Activated T-cell treated with anti-CD3 and anti-CD28 coated beads, Interleukin-2, amount 50 U/mL, for 4 hours (primary cell): Measurements from ENCODE around the gene GPX1. TPM values are rescaled to one million over a fixed set of nuclear protein-coding genes. Genes with fewer than 3 reads are reported as not detected.
"Not testable (repeated sequence)": the region's sequence is repeated elsewhere in the genome, so short reads cannot be mapped to it uniquely, and the experiment has no call there.

Experiments used
- ATAC-seq, 2 donors: fragments of 200-7000 bp; cut with Tn5 transposase; one replicate each; pipeline ENCODE4 v1.10.0; 2021
- DNase-seq: peaks from one replicate; pipeline ENCODE4 v3.0.0-alpha.2; 2020
- H3K27me3 Mint-ChIP-seq: one replicate; pipeline ENCODE4 v1.8.0; 2021; ENCODE audit warnings: low read depth, mixed read lengths
- H3K36me3 Mint-ChIP-seq: one replicate; pipeline ENCODE4 v1.8.0; 2022; ENCODE audit warnings: mixed read lengths; ENCODE audit not compliant: insufficient read depth
- H3K4me1 Mint-ChIP-seq: one replicate; pipeline ENCODE4 v1.8.0; 2021; ENCODE audit warnings: low read depth, mixed read lengths
- H3K4me3 Mint-ChIP-seq: one replicate; pipeline ENCODE4 v1.8.0; 2021; ENCODE audit warnings: mild to moderate bottlenecking, moderate library complexity, mixed read lengths
- H3K9me3 Mint-ChIP-seq: one replicate; pipeline ENCODE4 v1.8.0; 2021; ENCODE audit warnings: mixed read lengths
- total RNA-seq, 3 donors: library from RNA; stranded (reverse); gene quantifications; one replicate each; pipeline ENCODE4 v1.2.1, GENCODE V29; 2021

The GPX1 gene
- total RNA-seq, 3 donors from 2014 or later, result 109 to 152 (median 132) TPM

DNA sequence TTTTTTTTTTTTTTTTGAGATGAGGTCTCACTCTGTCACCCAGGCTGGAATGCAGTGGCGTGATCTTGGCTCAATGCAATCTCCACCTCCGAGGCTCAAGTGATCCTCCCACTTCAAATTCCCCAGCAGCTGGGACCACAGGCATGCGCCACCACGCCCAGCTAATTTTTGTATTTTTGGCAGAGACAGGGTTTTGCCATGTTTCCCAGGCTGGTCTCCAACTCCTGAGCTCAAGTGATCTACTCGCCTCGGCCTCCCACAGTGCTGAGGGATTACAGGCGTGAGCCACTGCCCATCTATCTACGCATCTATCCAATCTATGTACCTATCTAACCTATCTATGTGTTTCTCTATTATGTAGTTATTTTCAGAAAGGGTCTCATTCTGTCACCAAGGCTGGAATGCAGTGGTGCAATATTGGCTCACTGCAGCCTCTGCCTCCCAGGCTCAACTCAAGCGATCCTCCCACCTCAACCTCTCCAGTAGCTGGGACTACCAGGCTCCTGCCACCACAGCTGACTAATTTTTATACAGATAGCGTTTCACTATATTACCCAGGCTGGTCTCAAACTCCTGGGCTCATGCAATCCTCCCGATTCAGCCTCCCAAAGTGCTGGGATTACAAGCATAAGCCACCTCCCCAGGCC lies 20.2 kb upstream of the GPX1 start:
- peaks cover 42% of the 10 kb centered on the region for H3K4me1 Mint-ChIP-seq
- DNase-seq, result no peak
- ATAC-seq, result no peak
- no peak overlapping the region for H3K4me3 Mint-ChIP-seq
- H3K36me3 Mint-ChIP-seq, result peaks cover 12% of the 10 kb centered on the region
- H3K27me3 Mint-ChIP-seq, result no peaks in the 10 kb centered on the region
- no peaks in the 10 kb centered on the region for H3K9me3 Mint-ChIP-seq

DNA sequence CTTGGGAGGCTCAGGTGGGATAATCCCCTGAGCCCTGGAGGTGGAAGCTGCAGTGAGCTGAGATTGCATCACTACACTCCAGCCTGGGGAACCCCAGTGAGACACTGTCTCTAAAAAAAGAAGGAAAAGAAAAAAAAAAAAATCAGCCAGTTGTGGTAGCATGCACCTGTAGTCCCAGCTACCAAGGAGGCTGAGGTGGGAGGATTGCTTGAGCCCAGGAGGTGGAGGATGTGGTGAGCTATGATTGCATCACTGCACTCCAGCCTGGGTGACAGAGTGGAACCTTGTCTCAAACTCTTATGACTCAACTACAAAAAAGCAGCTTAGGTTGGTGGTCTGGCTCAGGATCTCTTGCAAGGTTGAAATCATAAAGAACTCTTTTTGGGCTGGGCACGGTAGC lies 19.3 kb upstream of the GPX1 start:
- Mint-ChIP-seq H3K36me3 (peaks cover 18% of the 10 kb centered on the region), H3K4me3 (no peak overlapping the region), H3K9me3 (no peaks in the 10 kb centered on the region), H3K27me3 (no peaks in the 10 kb centered on the region), H3K4me1 (peaks cover 41% of the 10 kb centered on the region)
- DNase-seq, result peak; percentile 56
- ATAC-seq, result peak; percentile 90 to 93

DNA sequence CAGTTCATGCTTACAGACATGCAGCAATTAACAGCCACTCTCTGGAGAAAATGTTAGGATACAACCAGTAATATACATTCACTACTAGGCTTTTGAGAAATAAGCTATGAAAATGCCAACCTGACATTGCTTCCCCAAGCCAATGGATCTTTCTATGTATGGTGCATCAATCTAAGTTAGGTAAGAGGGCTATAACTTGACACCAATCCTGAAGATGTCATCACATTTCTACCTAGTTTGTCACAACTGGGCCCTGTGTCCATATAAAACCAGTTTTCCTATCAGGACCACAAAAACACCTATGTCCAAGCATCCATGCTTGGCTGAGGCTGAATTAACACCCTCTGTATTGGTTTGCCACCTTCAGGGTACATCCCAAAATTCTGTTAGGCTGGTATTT lies 13.8 kb upstream of the GPX1 start:
- Mint-ChIP-seq H3K27me3 (no peaks in the 10 kb centered on the region), H3K4me3 (no peak overlapping the region), H3K4me1 (peaks cover 20% of the 10 kb centered on the region), H3K36me3 (peaks cover 33% of the 10 kb centered on the region), H3K9me3 (no peaks in the 10 kb centered on the region)
- DNase-seq (no peak), ATAC-seq (no peak)

DNA sequence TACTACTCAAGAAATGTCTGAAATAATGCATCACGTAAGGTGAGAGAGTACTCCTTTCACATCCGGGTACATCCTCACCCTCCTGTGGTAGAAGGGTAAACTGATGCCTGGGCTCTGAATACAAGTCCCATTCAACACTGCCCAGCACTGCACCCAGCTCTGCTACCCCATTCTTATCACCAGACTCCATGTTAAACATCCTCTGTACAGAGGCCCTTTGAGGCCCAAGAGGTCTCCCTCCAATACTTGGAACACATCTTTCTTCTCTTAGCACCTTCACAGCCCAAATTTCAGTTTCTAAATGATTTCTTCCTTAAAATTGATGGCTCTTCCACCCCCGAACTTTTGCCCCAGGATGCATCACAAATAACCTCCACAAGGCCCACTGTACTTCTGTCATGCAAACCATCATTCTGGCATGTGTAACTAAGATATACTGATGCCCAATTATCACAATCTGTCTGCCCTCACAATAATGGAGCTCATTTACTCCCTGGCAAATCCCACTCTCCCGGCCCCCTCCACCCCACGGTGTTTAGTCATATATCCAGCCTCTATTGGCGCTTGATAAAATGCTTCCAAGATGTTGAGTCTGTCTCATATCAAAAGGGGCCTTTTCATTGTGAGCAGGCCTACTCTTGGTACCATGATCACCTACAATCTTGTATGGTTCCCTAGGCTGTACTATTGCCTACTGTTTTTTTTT lies 12.6 kb upstream of the GPX1 start:
- H3K36me3 Mint-ChIP-seq, result peaks cover 40% of the 10 kb centered on the region
- no peak for DNase-seq

DNA sequence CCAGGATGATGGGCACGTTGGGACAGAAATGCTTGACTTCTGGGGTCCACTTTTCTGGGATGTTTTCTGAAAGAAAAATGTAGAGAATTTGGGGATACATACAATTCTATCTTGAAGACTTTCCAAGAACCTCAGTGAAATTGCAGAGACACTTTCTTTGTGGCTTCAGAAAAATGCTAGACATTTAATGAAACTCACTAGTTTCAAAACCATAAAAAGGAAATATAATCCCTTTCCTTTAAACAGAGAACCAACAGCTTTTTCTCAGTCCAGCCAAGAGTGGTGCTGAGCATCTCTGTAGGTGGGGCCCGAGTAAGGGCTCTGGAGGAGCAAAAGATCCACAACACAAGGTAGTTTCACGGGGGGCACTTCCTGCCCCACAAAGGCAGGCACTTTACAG lies 4.4 kb upstream of the GPX1 start:
- H3K4me3 Mint-ChIP-seq, result no peak overlapping the region
- no peak for ATAC-seq
- H3K36me3 Mint-ChIP-seq, result peaks cover 26% of the 10 kb centered on the region
- no peaks in the 10 kb centered on the region for H3K9me3 Mint-ChIP-seq
- peaks cover 10% of the 10 kb centered on the region for H3K4me1 Mint-ChIP-seq
- no peak for DNase-seq
- no peaks in the 10 kb centered on the region for H3K27me3 Mint-ChIP-seq

More for the DNA sequence above, 12.6 kb upstream of the GPX1 start:
- H3K27me3 Mint-ChIP-seq, result no peaks in the 10 kb centered on the region
- no peaks in the 10 kb centered on the region for H3K9me3 Mint-ChIP-seq
- ATAC-seq, result no peak
- H3K4me3 Mint-ChIP-seq, result no peak overlapping the region
- H3K4me1 Mint-ChIP-seq, result peaks cover 19% of the 10 kb centered on the region

DNA sequence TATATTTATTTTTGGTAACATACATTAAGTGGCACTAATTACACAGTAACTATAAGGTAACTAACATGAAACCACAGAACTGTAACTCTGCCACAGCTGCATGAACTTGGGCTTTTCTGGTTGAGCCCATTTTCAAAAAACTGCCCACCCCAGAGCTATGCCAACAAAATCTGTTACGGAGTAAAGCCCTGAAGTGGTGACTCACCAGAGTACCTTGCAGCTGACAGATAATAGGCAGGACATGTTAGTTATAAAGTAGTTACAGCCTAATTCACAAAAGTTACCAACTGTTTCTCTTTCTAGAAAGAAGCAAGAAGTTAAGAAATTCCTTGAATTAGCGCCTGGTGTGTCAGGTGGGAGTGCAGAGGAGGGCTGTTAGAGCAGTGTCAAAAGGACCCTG lies 1.5 kb upstream of the GPX1 start:
- Mint-ChIP-seq H3K9me3 (no peaks in the 10 kb centered on the region), H3K4me1 (peaks cover 24% of the 10 kb centered on the region), H3K4me3 (no peak overlapping the region), H3K36me3 (peaks cover 27% of the 10 kb centered on the region), H3K27me3 (no peaks in the 10 kb centered on the region)
- ATAC-seq, result no peak
- no peak for DNase-seq

DNA sequence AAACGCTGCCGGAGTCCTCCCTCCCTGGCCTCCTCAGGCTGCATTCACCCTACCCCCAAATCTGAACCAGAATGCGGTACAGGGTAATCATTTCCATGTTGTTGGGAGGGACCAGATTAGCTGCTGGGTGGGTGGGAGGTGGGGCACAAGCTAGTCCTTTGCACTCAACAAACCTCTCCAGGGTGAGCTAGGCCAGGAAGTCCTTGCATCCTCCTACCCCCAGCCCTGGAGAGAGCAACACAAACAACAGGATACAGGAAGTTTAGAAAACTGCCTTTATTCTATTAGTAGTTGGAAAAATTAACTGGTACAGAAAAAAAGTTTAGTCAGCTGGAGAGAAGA lies 702 bp upstream of the GPX1 start:
- peaks cover 24% of the 10 kb centered on the region for H3K4me1 Mint-ChIP-seq
- no peaks in the 10 kb centered on the region for H3K9me3 Mint-ChIP-seq
- no peaks in the 10 kb centered on the region for H3K27me3 Mint-ChIP-seq
- H3K36me3 Mint-ChIP-seq, result peaks cover 28% of the 10 kb centered on the region
- ATAC-seq, result peak; percentile 21 to 49
- peak overlapping the region; percentile 86 for H3K4me3 Mint-ChIP-seq
- DNase-seq, result no peak

DNA sequence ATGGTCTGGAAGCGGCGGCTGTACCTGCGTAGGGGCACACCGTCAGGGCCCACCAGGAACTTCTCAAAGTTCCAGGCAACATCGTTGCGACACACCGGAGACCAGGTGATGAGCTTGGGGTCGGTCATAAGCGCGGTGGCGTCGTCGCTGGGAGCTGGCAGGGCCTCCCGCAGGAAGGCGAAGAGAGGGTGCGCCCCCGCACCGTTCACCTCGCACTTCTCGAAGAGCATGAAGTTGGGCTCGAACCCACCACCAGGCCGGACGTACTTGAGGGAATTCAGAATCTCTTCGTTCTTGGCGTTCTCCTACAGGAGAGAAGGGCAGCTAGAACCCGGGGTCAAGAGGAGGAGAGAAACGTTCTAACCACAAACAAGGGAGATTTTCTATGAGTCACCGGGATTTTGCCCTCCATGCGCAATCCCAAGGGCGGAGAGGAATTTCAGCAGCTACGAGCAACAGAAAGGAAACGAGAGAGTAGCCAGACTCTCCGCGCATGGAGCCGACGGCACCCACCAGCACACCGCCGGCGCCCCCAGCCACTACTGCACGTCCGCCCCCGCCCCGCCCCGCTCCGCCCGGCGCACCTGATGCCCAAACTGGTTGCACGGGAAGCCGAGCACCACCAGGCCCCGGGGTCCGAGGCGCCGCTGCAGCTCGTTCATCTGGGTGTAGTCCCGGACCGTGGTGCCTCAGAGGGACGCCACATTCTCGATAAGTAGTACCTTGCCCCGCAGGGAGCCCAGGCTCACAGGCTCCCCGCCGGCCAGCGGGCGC lies 523 bp downstream of the GPX1 start:
- peak overlapping the region; percentile 86 for H3K4me3 Mint-ChIP-seq
- not testable (repeated sequence) for H3K9me3 Mint-ChIP-seq, H3K27me3 Mint-ChIP-seq
- peak; percentile 46 to 47 for ATAC-seq
- peak; percentile 43 for DNase-seq
- H3K36me3 Mint-ChIP-seq, result peaks cover 26% of the 10 kb centered on the region
- H3K4me1 Mint-ChIP-seq, result peaks cover 26% of the 10 kb centered on the region

DNA sequence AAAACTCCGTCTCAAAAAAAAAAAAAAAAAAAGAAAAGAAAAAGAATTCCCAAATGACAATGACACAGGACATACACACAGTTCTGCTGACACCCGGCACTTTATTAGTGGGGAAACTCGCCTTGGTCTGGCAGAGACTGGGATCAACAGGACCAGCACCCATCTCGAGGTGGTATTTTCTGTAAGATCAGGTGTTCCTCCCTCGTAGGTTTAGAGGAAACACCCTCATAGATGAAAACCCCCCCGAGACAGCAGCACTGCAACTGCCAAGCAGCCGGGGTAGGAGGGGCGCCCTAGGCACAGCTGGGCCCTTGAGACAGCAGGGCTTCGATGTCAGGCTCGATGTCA lies 1.1 kb downstream of the GPX1 start:
- peaks cover 23% of the 10 kb centered on the region for H3K36me3 Mint-ChIP-seq
- H3K4me3 Mint-ChIP-seq, result peak overlapping the region; percentile 86
- H3K9me3 Mint-ChIP-seq, H3K27me3 Mint-ChIP-seq, DNase-seq: not testable (repeated sequence)
- H3K4me1 Mint-ChIP-seq, result peaks cover 27% of the 10 kb centered on the region
- ATAC-seq, result peak in 1 of 2 donors; percentile 4

DNA sequence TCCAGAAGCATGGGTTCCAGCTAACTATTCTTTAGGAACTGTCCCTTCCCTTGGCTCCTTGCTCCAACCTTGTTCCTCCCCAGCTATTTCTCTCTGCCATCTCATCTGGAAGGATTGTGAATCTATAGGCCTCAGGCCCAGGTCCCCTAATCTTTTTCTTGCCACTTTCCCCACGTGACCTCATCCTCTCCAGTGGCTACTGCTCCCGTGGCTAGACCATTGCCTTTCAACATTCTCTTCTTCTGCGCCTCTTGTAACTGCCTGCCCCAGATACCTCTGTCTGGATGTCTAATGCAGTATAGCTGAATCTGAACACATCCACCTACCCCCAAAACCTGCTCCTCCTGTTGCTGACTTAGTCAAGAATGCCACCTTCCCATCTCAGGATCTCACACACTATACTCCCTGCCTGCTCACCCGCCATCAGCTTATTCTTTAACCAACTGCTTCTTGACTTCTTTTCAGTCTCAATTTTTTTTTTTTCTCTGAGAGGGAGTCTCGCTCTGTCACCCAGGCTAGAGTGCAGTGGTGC lies 5.2 kb downstream of the GPX1 start:
- ATAC-seq (no peak), DNase-seq (no peak)
- H3K4me3 Mint-ChIP-seq, result no peak overlapping the region
- peaks cover 29% of the 10 kb centered on the region for H3K4me1 Mint-ChIP-seq
- H3K9me3 Mint-ChIP-seq, result no peaks in the 10 kb centered on the region
- no peaks in the 10 kb centered on the region for H3K27me3 Mint-ChIP-seq
- peaks cover 9% of the 10 kb centered on the region for H3K36me3 Mint-ChIP-seq

DNA sequence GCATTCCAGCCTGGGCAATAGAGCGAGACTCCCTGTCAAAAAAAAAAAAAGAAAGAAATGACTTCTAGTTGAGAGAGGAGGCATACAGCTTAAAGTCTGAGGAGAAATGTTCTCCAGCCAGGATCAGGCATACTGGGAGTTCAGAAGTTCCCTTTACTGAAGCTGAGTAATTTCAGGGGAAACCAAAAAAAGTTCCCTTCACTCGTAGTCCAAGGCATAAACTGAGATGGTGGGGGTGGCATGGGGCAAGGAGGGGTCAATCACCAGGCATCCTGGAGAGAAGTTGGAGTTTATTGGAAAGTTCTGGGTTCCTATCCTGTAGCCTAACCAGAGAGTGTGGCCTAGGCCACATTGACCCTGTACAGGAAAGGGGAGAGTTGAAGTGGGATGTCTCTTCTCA lies 5.9 kb downstream of the GPX1 start:
- no peak for ATAC-seq
- H3K27me3 Mint-ChIP-seq, result no peaks in the 10 kb centered on the region
- H3K4me3 Mint-ChIP-seq, result no peak overlapping the region
- DNase-seq, result no peak
- H3K36me3 Mint-ChIP-seq, result peaks cover 8% of the 10 kb centered on the region
- H3K9me3 Mint-ChIP-seq, result no peaks in the 10 kb centered on the region
- peaks cover 26% of the 10 kb centered on the region for H3K4me1 Mint-ChIP-seq

DNA sequence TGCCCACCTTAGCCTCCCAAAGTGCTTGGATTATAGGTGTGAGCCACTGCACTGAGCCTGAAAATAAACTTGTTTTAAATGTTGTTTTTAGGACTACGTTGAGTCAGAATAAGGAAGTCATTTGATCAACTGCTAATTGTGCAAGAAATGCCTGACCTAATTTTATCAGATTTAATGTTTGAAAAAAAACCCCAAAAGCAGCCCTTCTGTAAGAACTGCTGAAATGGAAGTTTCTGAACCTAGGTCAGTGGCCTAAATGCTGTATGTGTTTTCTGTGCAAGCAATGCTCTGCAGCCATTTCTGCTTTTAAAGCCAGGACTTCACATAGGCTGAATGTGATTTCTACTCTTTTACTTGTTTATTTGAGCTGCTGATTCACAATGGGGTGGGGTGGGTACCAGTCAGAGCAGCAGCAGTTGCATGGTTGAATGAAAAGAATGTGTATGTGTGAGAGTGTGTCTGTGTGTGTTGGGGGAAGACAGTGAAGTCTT lies 6.6 kb downstream of the GPX1 start:
- no peaks in the 10 kb centered on the region for H3K9me3 Mint-ChIP-seq
- ATAC-seq (no peak), DNase-seq (no peak)
- peaks cover 7% of the 10 kb centered on the region for H3K36me3 Mint-ChIP-seq
- H3K27me3 Mint-ChIP-seq, result no peaks in the 10 kb centered on the region
- peaks cover 24% of the 10 kb centered on the region for H3K4me1 Mint-ChIP-seq
- no peak overlapping the region for H3K4me3 Mint-ChIP-seq

DNA sequence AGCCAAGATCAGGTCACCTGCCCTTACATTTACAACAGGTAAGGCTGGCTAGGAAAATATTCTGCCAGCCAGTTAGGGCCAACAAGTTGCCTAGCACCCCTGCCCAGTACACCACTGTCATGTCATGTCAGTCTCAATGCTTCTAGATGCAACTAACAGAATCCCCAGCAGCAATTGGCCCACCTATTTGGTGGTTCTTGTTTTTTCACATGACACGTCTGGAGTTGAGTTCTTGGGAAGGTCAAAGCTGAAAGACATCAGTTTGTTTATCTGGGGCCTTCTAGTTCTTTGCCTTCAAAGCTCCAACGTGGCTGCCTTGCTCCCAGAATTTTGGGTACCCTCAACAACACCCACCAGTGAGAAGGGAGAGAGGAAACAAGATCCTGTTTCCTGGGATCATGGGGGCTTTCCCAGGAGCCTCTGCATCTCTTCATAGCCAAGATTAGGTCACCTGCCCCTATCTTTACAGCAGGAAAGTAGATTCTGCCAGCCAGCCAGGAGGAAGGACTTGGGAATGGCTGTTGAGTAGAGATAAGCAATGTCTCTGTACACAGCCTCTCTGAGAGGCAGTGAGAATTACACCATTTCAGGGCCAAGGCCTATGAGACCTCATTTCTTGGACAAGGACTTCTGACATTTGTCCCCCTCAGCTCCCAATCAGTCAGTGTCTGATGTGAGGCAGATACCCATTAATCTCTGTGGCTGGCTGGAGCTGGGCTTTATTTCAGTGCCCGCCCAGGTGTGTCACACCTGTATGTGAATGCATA lies 8.6 kb downstream of the GPX1 start:
- peaks cover 24% of the 10 kb centered on the region for H3K4me1 Mint-ChIP-seq
- no peak overlapping the region for H3K4me3 Mint-ChIP-seq
- peaks cover 1% of the 10 kb centered on the region for H3K36me3 Mint-ChIP-seq
- no peaks in the 10 kb centered on the region for H3K9me3 Mint-ChIP-seq
- ATAC-seq (no peak), DNase-seq (no peak)
- no peaks in the 10 kb centered on the region for H3K27me3 Mint-ChIP-seq

DNA sequence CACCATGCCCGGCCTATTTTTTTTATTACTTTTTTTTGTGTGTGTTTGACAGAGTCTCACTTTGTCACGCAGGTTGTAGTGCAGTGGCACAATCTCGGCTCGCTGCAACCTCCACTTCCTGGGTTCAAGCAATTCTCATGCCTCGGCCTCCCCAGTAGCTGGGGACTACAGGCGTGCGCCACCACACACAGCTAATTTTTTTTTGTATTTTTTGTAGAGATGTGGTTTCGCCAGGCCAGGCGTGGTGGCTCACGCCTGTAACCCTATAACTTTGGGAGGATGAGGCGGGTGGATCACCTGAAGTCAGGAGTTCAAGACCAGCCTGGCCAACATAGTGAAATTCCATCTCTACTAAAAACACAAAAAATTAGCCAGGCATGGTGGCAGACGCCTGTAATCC lies 9.8 kb downstream of the GPX1 start:
- H3K36me3 Mint-ChIP-seq, H3K4me3 Mint-ChIP-seq, ATAC-seq: not testable (repeated sequence)

More for the DNA sequence above, 9.8 kb downstream of the GPX1 start:
- H3K4me1 Mint-ChIP-seq, result peaks cover 26% of the 10 kb centered on the region
- DNase-seq, H3K9me3 Mint-ChIP-seq, H3K27me3 Mint-ChIP-seq: not testable (repeated sequence)
